ENCODE data around the gene CAVIN1. TPM values are rescaled to one million over a fixed set of nuclear protein-coding genes. Genes with fewer than 3 reads are reported as not detected.
"Not testable (repeated sequence)": the region's sequence is repeated elsewhere in the genome, so short reads cannot be mapped to it uniquely, and the experiment has no call there.

The CAVIN1 gene
- total RNA-seq, 1 donor from 2014 or later, result 269 TPM

DNA sequence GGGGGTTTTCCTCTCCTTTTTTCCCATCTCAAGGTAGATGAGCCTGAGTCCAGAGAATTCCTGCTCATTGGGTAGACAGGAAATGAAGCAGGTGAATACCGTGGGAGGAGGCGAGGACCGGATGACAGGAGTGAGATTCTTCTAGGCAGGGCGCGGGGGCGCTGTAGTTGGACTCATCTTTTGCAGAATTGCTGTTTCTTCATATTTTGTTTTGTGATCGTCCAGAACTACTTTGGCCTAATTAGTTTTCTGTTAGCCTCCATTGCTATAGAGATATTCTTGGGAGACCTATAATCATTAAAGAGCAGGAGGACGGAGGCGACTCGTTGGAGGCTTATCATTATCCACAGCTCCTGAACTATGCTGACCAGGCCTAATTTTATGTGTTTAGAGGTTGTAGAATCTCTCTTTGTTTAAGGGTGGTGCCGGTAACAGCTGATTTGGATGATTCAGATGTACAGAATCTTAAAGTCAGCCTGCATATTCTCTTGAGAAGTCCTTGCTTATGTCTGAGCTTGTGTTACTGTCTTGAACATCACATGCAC is 36.3 kb upstream of the CAVIN1 start:
- H3K36me3 ChIP-seq, result peaks cover 37% of the 10 kb centered on the region
- TF ChIP-seq, protein P1, sequence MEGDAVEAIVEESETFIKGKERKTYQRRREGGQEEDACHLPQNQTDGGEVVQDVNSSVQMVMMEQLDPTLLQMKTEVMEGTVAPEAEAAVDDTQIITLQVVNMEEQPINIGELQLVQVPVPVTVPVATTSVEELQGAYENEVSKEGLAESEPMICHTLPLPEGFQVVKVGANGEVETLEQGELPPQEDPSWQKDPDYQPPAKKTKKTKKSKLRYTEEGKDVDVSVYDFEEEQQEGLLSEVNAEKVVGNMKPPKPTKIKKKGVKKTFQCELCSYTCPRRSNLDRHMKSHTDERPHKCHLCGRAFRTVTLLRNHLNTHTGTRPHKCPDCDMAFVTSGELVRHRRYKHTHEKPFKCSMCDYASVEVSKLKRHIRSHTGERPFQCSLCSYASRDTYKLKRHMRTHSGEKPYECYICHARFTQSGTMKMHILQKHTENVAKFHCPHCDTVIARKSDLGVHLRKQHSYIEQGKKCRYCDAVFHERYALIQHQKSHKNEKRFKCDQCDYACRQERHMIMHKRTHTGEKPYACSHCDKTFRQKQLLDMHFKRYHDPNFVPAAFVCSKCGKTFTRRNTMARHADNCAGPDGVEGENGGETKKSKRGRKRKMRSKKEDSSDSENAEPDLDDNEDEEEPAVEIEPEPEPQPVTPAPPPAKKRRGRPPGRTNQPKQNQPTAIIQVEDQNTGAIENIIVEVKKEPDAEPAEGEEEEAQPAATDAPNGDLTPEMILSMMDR (IDR thresholded peaks at IDR 0.05), result peak; percentile 17
- peak overlapping the region; percentile 73 for H3K4me3 ChIP-seq
- H3K27ac ChIP-seq, result peak overlapping the region; percentile 89
- no peaks in the 10 kb centered on the region for H3K27me3 ChIP-seq (ENCODE audit: low read depth)
- peaks cover 52% of the 10 kb centered on the region for H3K4me1 ChIP-seq
- DNase-seq (peak; percentile 64), ATAC-seq (peak; percentile 49 to 56)
- no peaks in the 10 kb centered on the region for H3K9me3 ChIP-seq
- intact Hi-C loops (cut with DNase I), result no loop called here

DNA sequence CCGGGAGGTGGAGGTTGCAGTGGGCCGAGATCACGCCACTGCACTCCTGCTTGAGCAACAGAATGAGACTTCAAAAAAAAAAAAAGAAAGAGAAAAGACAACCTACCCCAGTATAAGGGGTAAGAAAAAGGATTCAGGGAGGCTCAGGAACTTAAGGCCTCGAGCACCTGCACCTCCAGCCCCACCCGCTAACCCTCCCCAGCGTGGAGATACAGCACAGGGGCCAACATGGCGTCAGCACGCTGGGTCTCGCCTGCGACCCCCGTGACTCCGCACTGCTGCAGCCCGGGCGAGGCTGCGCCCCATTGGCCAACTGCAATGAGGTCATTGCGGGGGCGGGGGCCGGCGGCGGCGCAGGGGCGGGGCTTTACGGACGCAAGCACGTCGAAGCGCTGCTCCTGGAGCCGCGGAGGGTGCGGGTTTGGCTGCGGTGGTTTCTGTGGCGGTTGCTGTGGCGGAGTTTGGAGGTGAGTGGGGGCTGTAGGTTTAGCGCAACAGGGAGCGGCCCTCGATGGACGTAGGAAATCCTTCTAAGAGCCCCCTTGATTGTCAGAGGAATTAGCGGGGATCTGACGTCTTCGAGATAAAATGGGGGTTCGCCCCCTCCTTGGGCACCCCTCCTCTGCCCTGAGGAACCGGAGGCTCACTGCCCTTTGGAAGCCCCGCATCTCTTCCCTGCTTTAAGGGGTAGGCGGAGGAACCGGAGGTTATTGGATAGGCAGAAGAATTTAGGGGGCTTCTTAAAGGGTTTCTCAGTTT is 35.6 kb upstream of the CAVIN1 start, which contains the start of gene ATP6V0A1:
ATP6V0A1 (plus strand) TSS at position 382 of the 759 bp plus-strand sequence. CDS start 2,017 bp downstream, outside the sequence.
- Histone ChIP-seq H3K4me1 (peaks cover 53% of the 10 kb centered on the region), H3K9me3 (no peaks in the 10 kb centered on the region), H3K27me3 (ENCODE audit: low read depth) (no peaks in the 10 kb centered on the region), H3K27ac (peak within 1 kb of the TSS; percentile 89), H3K36me3 (peaks cover 30% of the 10 kb centered on the region), H3K4me3 (peak within 1 kb of the TSS; percentile 73)
- TF ChIP-seq, protein P1 (IDR thresholded peaks at IDR 0.05), result no peak
- DNase-seq (peak; percentile 96), ATAC-seq (peak; percentile 98)
- intact Hi-C loops (cut with DNase I), result no loop called here

DNA sequence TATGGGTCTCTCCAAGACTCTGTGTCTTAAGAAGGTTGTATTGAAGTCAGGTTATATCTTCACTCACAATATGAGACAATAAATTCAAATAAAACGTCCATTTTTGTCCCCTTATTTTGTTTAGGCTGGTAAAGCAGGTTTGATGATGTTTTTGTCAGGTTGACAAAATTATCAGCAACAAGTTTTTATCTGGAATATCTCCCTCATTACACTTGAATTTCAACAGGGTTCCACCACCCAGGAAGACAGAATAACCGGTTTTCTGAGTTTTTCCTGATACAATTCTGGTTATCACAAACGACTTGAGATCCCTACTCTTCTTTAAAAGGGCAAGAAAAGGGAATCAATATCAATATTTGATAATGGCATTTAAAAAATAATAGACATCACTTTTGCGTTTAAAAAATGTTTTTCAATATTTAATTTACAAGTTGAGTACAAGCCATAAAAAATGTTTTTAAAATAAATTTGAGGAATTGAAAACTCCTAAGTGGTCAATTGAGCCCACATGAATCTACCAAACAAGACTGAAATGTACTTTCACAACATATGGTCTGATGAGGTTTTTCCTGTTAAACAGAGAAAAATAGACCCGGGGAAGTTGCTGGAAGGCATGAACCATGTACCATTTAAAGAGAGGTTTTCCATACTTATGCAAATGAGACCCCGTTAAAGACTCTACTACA is 34.2 kb upstream of the CAVIN1 start:
- intact Hi-C loops (cut with DNase I), result no loop called here
- no peak for DNase-seq
- Histone ChIP-seq H3K27ac (peak overlapping the region; percentile 89), H3K4me1 (peaks cover 63% of the 10 kb centered on the region), H3K4me3 (no peak overlapping the region), H3K27me3 (ENCODE audit: low read depth) (no peaks in the 10 kb centered on the region), H3K36me3 (peaks cover 16% of the 10 kb centered on the region), H3K9me3 (no peaks in the 10 kb centered on the region)
- TF ChIP-seq, protein P1 (IDR thresholded peaks at IDR 0.05), result no peak
- ATAC-seq, result peak in 1 of 2 donors; percentile 7

DNA sequence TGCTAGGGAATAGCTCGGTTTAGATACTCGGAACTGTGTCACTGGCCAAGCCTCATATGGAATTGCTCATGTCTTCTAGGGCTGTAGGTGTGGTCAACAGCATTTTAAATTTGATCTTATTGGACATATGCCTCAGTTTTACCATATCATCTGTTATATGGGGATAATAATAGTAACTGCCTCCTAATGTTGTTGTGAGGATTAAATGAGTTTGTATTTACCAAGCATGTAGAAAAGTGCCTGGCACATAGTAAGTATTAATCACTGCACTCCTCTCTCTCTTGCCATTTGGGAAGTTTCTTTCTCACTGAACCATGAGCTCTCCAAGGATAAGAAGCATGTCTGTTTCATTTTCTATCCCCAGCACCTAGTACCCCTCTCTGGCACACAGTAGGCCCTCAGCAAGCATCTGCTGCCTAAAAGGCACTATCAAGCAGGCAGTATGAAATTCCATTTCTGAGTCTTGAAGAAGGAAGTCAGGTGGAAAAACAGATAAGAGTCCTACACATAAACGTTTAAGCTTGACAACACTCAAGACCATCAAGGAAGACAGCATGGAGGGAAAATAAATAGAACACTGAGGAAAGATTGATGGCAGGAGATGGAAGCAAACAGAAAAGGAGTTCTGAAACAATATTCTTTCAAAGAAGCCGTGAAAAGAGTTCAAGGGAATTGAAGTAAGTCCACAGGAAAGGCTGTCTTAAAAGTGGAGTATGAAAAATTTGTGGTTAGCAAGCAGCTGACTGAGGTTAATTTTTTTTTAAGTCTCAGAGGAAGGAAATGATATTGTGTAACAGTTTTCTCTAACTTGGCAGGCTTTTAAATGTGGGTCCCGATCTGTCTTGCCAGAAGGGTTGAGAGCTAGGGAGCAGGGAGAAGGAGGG is 33.4 kb upstream of the CAVIN1 start:
- peaks cover 63% of the 10 kb centered on the region for H3K4me1 ChIP-seq
- ATAC-seq, result peak; percentile 34 to 43

DNA sequence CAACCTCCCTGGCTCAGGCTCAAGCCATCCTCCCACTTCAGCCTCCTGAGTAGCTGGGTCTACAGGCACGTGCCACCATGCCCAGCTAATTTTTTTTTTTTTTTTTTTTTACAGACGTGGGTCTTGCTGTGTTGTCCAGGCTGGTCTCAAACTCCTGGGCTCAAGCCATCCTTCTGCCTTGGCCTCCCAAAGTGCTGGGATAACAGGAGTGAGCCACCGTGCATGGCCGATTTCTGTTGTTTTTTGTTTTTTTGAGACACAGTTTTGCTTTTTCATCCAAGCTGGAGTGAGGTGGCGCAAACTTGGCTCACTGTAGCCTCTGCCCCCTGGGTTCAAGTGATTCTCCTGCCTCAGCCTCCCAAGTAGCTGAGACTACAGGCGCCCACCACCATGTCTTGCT is 31.9 kb upstream of the CAVIN1 start:
- H3K36me3 ChIP-seq; DNase-seq; H3K27me3 ChIP-seq (ENCODE audit: low read depth); ATAC-seq; H3K9me3 ChIP-seq; H3K4me3 ChIP-seq; intact Hi-C loops (cut with DNase I); H3K27ac ChIP-seq: not testable (repeated sequence)
- peaks cover 51% of the 10 kb centered on the region for H3K4me1 ChIP-seq

More for the DNA sequence above, 33.4 kb upstream of the CAVIN1 start:
- peak overlapping the region; percentile 31 for H3K4me3 ChIP-seq
- H3K27me3 ChIP-seq (ENCODE audit: low read depth), result no peaks in the 10 kb centered on the region
- H3K9me3 ChIP-seq, result no peaks in the 10 kb centered on the region
- TF ChIP-seq, protein P1 (IDR thresholded peaks at IDR 0.05), result no peak
- no peak for DNase-seq
- intact Hi-C loops (cut with DNase I), result no loop called here
- peaks cover 8% of the 10 kb centered on the region for H3K36me3 ChIP-seq
- peak overlapping the region; percentile 89 for H3K27ac ChIP-seq
